AG04449 (cell line): ENCODE measurements around the gene TUBA1A.
"Not testable (repeated sequence)": the region's sequence is repeated elsewhere in the genome, so short reads cannot be mapped to it uniquely, and the experiment has no call there.

Experiments
- CTCF ChIA-PET: fragments of 350-600 bp; formaldehyde crosslinking; extraction: SDS; loops from one replicate; lab custom pipeline; 2021; ENCODE audit warnings: antibody characterized with exemption; lab: Yijun Ruan, JAX
- POLR2A ChIA-PET: fragments of 400-600, 350-600 bp; formaldehyde crosslinking; extraction: SDS; loops from one replicate; lab custom pipeline; 2020; ENCODE audit warnings: antibody characterized with exemption, inconsistent platforms; lab: Yijun Ruan, JAX
- DNase-seq: peaks from one replicate; pipeline ENCODE4 v3.0.0-alpha.2; 2010; ENCODE audit warnings: low read depth, low spot score
- H3K4me3 ChIP-seq: 2 replicates; pipeline ENCODE4 v1.5.1; 2011; ENCODE audit warnings: low read depth, mild to moderate bottlenecking, control low read depth, low read length
- TF ChIP-seq, protein P1 (sequence below): IDR thresholded peaks from one replicate; pipeline ENCODE4 v1.5.1; 2011; ENCODE audit warnings: mild to moderate bottlenecking, moderate library complexity, low read length, control low read depth, inconsistent platforms; ENCODE audit not compliant: insufficient read depth; ENCODE audit errors: missing control alignments

The TUBA1A gene

DNA sequence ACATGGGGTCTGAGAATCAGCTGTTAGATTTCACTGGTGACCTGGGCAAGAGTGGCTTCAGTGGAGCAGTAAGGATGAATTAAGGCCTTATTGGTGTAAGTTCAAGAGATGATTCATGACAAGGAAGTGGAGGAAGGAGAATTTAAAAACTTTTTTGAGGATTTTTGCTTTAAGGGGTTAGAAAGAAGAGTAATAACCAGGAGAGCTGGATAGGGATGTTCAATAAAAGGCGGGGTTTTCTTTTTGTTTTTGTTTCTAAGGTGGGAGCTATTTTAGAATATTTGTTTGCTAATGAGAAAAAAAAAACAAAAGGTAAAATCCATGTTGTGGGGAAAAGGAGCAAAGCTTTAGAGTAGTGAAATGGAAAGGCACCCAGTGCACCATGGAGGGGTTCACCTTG, 42.5 kb downstream of the TUBA1A start:
- DNase-seq = no peak
- CTCF ChIA-PET = interaction anchor here (0.7 to 1.4 kb wide), 4 partner anchors 9 to 87 kb away, joined by 3 to 4 read pairs (median 3); no protein-coding TSS in a partner anchor

DNA sequence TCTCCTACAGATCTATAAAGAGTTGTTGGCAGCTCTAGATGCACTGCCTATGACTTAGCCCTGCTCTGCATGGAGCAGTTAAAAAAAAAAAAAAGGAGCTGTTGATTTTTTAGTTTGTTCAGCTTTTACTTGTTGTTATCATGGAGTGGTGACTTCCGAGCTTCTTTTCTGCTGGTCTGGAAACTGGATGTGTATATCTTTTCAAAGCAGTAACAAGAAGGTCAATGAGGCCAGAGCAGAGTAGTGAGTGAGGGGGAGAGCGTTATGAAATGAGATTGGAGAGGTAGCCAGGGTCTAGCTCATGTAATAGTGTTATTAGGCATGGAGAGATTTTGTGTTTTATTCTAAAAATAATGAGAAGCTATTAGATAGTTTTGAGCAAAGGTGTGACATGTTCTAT, 44.5 kb downstream of the TUBA1A start:
- TF ChIP-seq, protein P1, sequence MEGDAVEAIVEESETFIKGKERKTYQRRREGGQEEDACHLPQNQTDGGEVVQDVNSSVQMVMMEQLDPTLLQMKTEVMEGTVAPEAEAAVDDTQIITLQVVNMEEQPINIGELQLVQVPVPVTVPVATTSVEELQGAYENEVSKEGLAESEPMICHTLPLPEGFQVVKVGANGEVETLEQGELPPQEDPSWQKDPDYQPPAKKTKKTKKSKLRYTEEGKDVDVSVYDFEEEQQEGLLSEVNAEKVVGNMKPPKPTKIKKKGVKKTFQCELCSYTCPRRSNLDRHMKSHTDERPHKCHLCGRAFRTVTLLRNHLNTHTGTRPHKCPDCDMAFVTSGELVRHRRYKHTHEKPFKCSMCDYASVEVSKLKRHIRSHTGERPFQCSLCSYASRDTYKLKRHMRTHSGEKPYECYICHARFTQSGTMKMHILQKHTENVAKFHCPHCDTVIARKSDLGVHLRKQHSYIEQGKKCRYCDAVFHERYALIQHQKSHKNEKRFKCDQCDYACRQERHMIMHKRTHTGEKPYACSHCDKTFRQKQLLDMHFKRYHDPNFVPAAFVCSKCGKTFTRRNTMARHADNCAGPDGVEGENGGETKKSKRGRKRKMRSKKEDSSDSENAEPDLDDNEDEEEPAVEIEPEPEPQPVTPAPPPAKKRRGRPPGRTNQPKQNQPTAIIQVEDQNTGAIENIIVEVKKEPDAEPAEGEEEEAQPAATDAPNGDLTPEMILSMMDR = no peak
- DNase-seq = no peak
- ChIA-PET CTCF (interaction anchor here (0.9 to 1.4 kb wide), 3 partner anchors 11 to 60 kb away, joined by 3 to 6 read pairs (median 3); no protein-coding TSS in a partner anchor), POLR2A (interaction anchor here (0.7 to 1.0 kb wide), 2 partner anchors 13 to 44 kb away, joined by 3 to 4 read pairs; partner anchors contain the start of genes TUBA1A and TUBA1B)
- no peak overlapping the region for H3K4me3 ChIP-seq

More for the DNA sequence above, 42.5 kb downstream of the TUBA1A start:
- POLR2A ChIA-PET = interaction anchor here (1.3 kb wide), 1 partner anchor 15 kb away, joined by 6 read pairs; the partner anchor contains the start of gene TUBA1B
- no peak overlapping the region for H3K4me3 ChIP-seq
- TF ChIP-seq, protein P1 = no peak

DNA sequence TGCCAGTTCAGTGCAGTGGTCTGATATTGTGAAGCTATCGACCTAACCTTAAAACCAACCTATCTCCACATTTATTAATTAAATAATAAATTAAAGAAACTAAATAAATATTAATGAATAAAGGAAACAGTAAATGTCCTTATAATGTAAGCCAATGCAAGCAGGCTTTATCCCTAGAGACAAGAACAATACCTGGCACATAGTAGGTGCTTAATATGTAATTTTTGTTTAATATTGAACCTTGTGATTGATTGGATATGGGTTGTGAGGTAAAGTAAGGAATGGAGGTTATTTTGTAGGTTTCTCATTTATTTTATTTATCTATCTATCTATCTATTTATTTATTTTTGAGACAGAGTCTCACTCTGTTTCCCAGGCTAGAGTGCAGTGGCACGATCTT, 49.9 kb downstream of the TUBA1A start:
- CTCF ChIA-PET = interaction anchor here (0.9 to 2.2 kb wide), 3 partner anchors 8 to 75 kb away, joined by 3 to 7 read pairs (median 4); partner anchors contain the start of gene TUBA1B
- POLR2A ChIA-PET = interaction anchor here (4.8 kb wide), 1 partner anchor 8 kb away, joined by 23 read pairs; the partner anchor contains the start of gene TUBA1B
- no peak for DNase-seq
- H3K4me3 ChIP-seq = no peak overlapping the region
- TF ChIP-seq, protein P1 = no peak

- H3K4me3 ChIP-seq = no peak overlapping the region
- ChIA-PET CTCF (interaction anchor here (0.9 to 2.2 kb wide), 5 partner anchors 8 to 75 kb away, joined by 3 to 7 read pairs (median 4); partner anchors contain the start of gene TUBA1B), POLR2A (no interaction called here)
- no peak for DNase-seq
- TF ChIP-seq, protein P1 = no peak
Observed at GRCh38 chr12:49138587-49138986, 50.3 kb downstream of the TUBA1A start.

DNA sequence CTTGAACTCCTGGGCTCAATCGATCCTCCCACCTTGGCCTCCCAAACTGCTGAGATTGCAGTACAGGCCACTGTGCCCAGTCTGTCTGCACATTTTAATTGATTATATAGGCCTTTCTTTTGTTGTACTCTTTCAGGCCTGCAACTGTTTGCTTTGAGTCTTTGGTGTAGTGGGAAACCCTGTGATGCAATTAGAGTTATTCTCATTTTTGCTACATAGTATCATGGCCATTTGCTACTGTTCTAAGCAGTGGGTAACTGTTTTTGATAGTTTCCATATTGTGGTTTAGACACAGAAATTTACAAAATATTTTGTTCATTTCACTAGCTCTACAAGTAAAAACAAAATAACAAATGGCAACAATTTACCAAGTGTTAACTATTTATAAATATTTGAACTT, 51.4 kb downstream of the TUBA1A start:
- TF ChIP-seq, protein P1 = no peak
- POLR2A ChIA-PET = no interaction called here
- no peak for DNase-seq
- CTCF ChIA-PET = interaction anchor here (0.9 to 2.2 kb wide), 4 partner anchors 8 to 74 kb away, joined by 4 to 7 read pairs (median 6); no protein-coding TSS in a partner anchor
- H3K4me3 ChIP-seq = no peak overlapping the region

DNA sequence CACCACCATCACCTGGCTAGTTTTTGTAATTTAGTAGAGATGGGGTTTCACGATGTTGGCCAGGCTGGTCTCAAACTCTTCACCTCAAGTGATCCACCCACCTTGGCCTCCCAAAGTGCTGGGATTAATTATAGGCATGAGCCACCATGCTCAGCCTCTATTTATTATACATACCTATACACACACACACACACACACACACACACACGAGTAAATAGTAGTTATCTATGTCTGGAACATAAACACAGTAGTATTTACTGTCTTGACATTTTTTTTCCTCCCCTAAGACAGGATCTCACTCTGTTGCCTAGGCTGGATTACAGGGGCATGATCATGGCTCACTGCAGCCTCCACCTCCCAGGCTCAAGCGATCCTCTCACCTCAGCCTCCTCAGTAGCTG, 51.9 kb downstream of the TUBA1A start:
- CTCF ChIA-PET = interaction anchor here (2.2 kb wide), 1 partner anchor 38 kb away, joined by 7 read pairs; no protein-coding TSS in a partner anchor
- DNase-seq, POLR2A ChIA-PET, H3K4me3 ChIP-seq: not testable (repeated sequence)
